Esophagus squamous epithelium (tissue), 5 donors: ENCODE measurements around the gene PTPDC1. TPM values are rescaled to one million over a fixed set of nuclear protein-coding genes. Genes with fewer than 3 reads are reported as not detected.
A peak's percentile ranks its signal among the peaks of the same experiment; 100 is the strongest.
"Not testable (repeated sequence)": the region's sequence is repeated elsewhere in the genome, so short reads cannot be mapped to it uniquely, and the experiment has no call there.

Experiments
- DNase-seq: peaks from one replicate; lab custom pipeline; 2025; lab: John Stamatoyannopoulos, UW
- H3K27ac ChIP-seq, 4 donors: fragments of 200-600 bp; sonication (generic); one replicate each; pipeline ENCODE4 v1.5.1; 2016 to 2019; ENCODE audit warnings: mild to moderate bottlenecking in 1 of 4
- H3K27me3 ChIP-seq, 4 donors: fragments of 200-600 bp; sonication (generic); 1 replicate in 3 of 4; 2 replicates in 1 of 4; pipeline versions ENCODE4 v1.5.1 to v1.6.0; 2017 to 2021; ENCODE audit warnings: antibody characterized with exemption in 1 of 4
- H3K36me3 ChIP-seq, 3 donors: fragments of 200-600 bp; sonication (generic); one replicate each; pipeline ENCODE4 v1.5.1; 2016 to 2019
- H3K4me1 ChIP-seq, 3 donors: fragments of 200-600 bp; sonication (generic); one replicate each; pipeline ENCODE4 v1.5.1; 2017 to 2019
- H3K4me3 ChIP-seq, 4 donors: fragments of 200-600 bp; sonication (generic); 1 replicate in 3 of 4; 2 replicates in 1 of 4; pipeline ENCODE4 v1.5.1; 2016 to 2019; ENCODE audit warnings: mild to moderate bottlenecking in 2 of 4, moderate library complexity in 1 of 4
- H3K9me3 ChIP-seq, 3 donors: fragments of 200-600 bp; sonication (generic); one replicate each; pipeline ENCODE4 v1.5.1; 2016 to 2019
- CTCF ChIP-seq, 6 experiments: fragments of 450-650 bp in 4 of 6; fragments of 200-600 bp in 2 of 6; sonication (generic) in 2 of 6; IDR thresholded peaks; one replicate each; pipeline ENCODE4 v1.5.1; 2016 to 2019; ENCODE audit warnings: antibody characterized with exemption in 6 of 6, mild to moderate bottlenecking in 4 of 6, moderate library complexity in 4 of 6
- POLR2A ChIP-seq, 4 donors: fragments of 450-650 bp; IDR thresholded peaks; one replicate each; pipeline ENCODE4 v1.6.1; 2017; ENCODE audit warnings: antibody characterized with exemption in 4 of 4, mild to moderate bottlenecking in 4 of 4, moderate library complexity in 3 of 4
- WGBS, 2 donors: methylation state at CpG; one replicate each; pipeline ENCODE4 v1.1.5; 2018; 5-methylcytosine and 5-hydroxymethylcytosine counted together
- intact Hi-C: fragments of 100-400 bp; cut with DNase I; formaldehyde crosslinking; loops from one replicate; pipeline ENCODE4 v1.15.0; 2022
- total RNA-seq, 4 donors: library from RNA; depleted of rRNA; stranded (reverse); fragments of >200 nt; gene quantifications; one replicate each; pipeline ENCODE4 v1.1.0, GENCODE V29; 2016
- donor health status: DM: yes; HTN: yes; CAD: no.

PTPDC1 gene
- total RNA-seq, 4 donors from 2014 or later = 2.1 to 8.2 (median 3.3) TPM

DNA sequence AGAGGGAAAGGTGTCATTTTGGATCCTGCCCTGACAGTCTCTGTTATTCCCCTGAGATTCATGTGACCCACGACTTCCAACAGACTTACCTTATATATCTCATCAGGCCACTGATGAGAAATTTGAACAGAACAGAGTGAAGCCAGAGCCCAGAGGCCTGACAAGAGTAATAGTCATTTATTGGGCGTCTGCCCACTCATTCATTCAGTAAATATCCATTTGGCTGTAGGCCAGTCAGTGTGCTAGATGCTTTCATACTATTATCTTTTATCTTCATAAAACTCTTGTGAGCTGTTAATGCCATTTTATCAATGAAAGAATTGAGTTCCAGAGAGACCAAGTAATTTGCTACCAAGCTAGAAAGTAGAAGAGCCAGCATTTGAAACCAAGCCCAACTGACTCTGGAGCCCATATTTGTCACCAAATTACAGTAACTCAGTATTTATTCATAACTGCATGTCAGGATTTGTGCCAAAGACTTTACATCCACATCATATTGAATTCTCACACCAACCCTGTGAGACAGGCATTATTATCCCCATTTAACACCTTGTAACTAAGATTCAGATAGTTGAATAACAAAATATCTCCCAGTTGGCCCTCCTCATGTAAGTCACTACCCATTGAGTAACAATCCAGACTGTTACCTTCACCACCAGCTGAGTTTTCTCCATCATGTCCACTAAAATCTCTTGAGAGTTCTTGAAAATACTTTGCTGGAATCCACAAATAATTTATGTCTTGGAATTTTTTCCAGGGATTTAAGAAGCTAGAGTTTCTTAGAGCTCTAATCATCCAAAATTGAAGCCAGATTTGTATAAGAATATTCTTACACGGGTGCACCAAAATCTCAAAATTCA lies 2.5 kb downstream of the PTPDC1 start:
- peaks cover 0 to 6% (median 0%) of the 10 kb centered on the region in 3 donors for H3K36me3 ChIP-seq
- H3K27ac ChIP-seq = no peak overlapping the region
- TF ChIP-seq POLR2A (IDR thresholded peaks at IDR 0.05) = no peak
- TF ChIP-seq CTCF (IDR thresholded peaks at IDR 0.05) = no peak
- peaks cover 0 to 30% (median 19%) of the 10 kb centered on the region in 3 donors for H3K4me1 ChIP-seq
- H3K9me3 ChIP-seq = no peaks in the 10 kb centered on the region
- no peaks in the 10 kb centered on the region for H3K27me3 ChIP-seq
- intact Hi-C loops = no loop called here
- 33% methylated on average over 3 of the region's 3 CpGs for WGBS, 2 donors
- H3K4me3 ChIP-seq = no peak overlapping the region
- no peak for DNase-seq

- H3K9me3 ChIP-seq, intact Hi-C loops, H3K27ac ChIP-seq, DNase-seq, H3K27me3 ChIP-seq: not testable (repeated sequence)
- 59 to 69% methylated on average over 3 to 16 of the region's 33 CpGs for WGBS, 2 donors
- H3K36me3 ChIP-seq = peaks cover 0 to 16% (median 0%) of the 10 kb centered on the region in 3 donors
- peaks cover 0 to 37% (median 5%) of the 10 kb centered on the region in 3 donors for H3K4me1 ChIP-seq
- peak overlapping the region in 1 of 4 donors; percentile 40 for H3K4me3 ChIP-seq
These were observed 10.2 kb downstream of the PTPDC1 start for GRCh38 chr9:94094219-94095145.

- TF ChIP-seq CTCF (IDR thresholded peaks at IDR 0.05) (no peak), POLR2A (IDR thresholded peaks at IDR 0.05) (no peak)
- WGBS, 2 donors = 63 to 75% methylated on average over 9 of the region's 9 CpGs
- H3K4me1 ChIP-seq = peaks cover 0 to 37% (median 5%) of the 10 kb centered on the region in 3 donors
- no peaks in the 10 kb centered on the region for H3K9me3 ChIP-seq
- DNase-seq = no peak
- H3K27me3 ChIP-seq = no peaks in the 10 kb centered on the region
- intact Hi-C loops = no loop called here
- peaks cover 0 to 16% (median 0%) of the 10 kb centered on the region in 3 donors for H3K36me3 ChIP-seq
- H3K27ac ChIP-seq = peak overlapping the region in 1 of 4 donors; percentile 44
- H3K4me3 ChIP-seq = no peak overlapping the region
These were observed 12.7 kb downstream of the PTPDC1 start for GRCh38 chr9:94096819-94097577.

DNA sequence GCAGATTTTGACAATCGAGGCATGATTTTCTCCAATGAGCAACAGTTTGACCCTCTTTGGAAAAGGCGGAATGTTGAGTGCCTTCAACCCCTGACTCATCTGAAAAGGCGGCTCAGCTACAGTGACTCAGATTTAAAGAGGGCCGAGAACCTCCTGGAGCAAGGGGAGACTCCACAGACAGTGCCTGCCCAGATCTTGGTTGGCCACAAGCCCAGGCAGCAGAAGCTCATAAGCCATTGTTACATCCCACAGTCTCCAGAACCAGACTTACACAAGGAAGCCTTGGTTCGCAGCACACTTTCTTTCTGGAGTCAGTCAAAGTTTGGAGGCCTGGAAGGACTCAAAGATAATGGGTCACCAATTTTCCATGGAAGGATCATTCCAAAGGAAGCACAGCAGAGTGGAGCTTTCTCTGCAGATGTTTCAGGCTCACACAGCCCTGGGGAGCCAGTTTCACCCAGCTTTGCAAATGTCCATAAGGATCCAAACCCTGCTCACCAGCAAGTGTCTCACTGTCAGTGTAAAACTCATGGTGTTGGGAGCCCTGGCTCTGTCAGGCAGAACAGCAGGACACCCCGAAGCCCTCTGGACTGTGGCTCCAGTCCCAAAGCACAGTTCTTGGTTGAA lies 13.6 kb downstream of the PTPDC1 start:
- intact Hi-C loops = no loop called here
- TF ChIP-seq CTCF (IDR thresholded peaks at IDR 0.05) (no peak), POLR2A (IDR thresholded peaks at IDR 0.05) (no peak)
- DNase-seq = no peak
- H3K9me3 ChIP-seq = no peaks in the 10 kb centered on the region
- no peak overlapping the region for H3K4me3 ChIP-seq
- H3K36me3 ChIP-seq = peaks cover 0 to 16% (median 0%) of the 10 kb centered on the region in 3 donors
- WGBS, 2 donors = 27 to 68% methylated on average over 4 to 6 of the region's 6 CpGs
- peak overlapping the region in 1 of 4 donors; percentile 17 for H3K27ac ChIP-seq
- peaks cover 0 to 37% (median 5%) of the 10 kb centered on the region in 3 donors for H3K4me1 ChIP-seq
- no peaks in the 10 kb centered on the region for H3K27me3 ChIP-seq
